Kidney epithelial cell (primary cell): Measurements from ENCODE around the gene ERC1. TPM values are rescaled to one million over a fixed set of nuclear protein-coding genes. Genes with fewer than 3 reads are reported as not detected.
"Not testable (repeated sequence)": the region's sequence is repeated elsewhere in the genome, so short reads cannot be mapped to it uniquely, and the experiment has no call there.

Experiments
- DNase-seq: peaks from one replicate; pipeline ENCODE4 v3.0.0-alpha.2; 2010; ENCODE audit warnings: low read depth
- H3K27me3 ChIP-seq: 2 replicates; pipeline ENCODE4 v1.6.0; 2011; ENCODE audit warnings: low read length; ENCODE audit not compliant: control insufficient read depth, insufficient read depth
- H3K36me3 ChIP-seq: 2 replicates; pipeline ENCODE4 v1.5.1; 2011; ENCODE audit warnings: low read length; ENCODE audit not compliant: control insufficient read depth, insufficient read depth
- H3K4me3 ChIP-seq: 2 replicates; pipeline ENCODE4 v1.5.1; 2011; ENCODE audit warnings: low read depth, mild to moderate bottlenecking, control low read depth, low read length
- total RNA-seq: library from RNA; depleted of rRNA; stranded (reverse); fragments of >200 nt; gene quantifications from 2 replicates; pipeline ENCODE4 v1.2.3, GENCODE V29; 2015
- TF ChIP-seq, protein P1 (sequence below): IDR thresholded peaks from 2 replicates; pipeline ENCODE4 v1.5.1; 2011; ENCODE audit warnings: mild to moderate bottlenecking, moderate library complexity, low read length, control low read depth, inconsistent platforms; ENCODE audit not compliant: insufficient read depth, poor library complexity, severe bottlenecking

Gene ERC1
- total RNA-seq, 1 donor from 2014 or later, result 16.4 TPM

DNA sequence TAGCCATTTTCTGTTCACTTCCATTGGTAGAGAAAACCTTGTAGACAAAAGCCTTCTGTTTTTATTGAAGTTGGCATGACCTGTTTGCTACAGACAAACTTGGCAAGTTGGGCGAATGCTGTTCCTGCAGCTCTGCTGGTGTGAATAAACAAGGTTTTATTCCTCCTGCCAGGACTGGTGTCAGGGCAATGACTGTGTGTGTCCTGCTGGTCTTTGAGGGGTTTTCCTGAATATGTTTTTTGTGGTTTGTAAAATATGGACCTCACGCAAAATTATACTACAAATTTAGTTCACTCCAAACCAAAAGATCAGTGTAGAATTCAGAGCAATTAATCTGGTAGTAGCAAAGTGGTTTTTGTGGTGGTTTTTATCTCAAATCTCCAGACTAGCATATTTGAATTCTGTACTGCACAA, 140.8 kb downstream of the ERC1 start:
- no peak for DNase-seq
- Histone ChIP-seq H3K4me3 (no peak overlapping the region), H3K36me3 (no peaks in the 10 kb centered on the region), H3K27me3 (no peaks in the 10 kb centered on the region)
- TF ChIP-seq, protein P1, sequence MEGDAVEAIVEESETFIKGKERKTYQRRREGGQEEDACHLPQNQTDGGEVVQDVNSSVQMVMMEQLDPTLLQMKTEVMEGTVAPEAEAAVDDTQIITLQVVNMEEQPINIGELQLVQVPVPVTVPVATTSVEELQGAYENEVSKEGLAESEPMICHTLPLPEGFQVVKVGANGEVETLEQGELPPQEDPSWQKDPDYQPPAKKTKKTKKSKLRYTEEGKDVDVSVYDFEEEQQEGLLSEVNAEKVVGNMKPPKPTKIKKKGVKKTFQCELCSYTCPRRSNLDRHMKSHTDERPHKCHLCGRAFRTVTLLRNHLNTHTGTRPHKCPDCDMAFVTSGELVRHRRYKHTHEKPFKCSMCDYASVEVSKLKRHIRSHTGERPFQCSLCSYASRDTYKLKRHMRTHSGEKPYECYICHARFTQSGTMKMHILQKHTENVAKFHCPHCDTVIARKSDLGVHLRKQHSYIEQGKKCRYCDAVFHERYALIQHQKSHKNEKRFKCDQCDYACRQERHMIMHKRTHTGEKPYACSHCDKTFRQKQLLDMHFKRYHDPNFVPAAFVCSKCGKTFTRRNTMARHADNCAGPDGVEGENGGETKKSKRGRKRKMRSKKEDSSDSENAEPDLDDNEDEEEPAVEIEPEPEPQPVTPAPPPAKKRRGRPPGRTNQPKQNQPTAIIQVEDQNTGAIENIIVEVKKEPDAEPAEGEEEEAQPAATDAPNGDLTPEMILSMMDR, result no peak

DNA sequence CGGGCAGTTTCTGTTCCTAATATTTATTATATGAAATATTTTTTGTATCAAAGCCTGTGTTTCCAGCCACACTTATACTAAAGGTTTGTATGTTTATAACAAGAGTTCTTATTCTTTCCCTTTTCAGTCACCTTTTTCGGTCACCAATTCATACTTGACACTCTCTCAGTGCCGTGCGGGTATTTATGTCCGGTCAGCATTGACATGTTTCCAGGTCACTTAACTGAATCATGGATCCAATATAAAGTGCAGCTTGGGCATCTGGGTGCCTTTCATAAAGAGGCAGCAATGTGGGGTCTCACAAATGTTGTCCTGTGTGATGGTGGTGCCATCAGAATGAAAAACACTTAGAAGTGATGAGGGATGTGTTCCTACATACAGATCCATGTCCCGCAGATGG, 141.3 kb downstream of the ERC1 start:
- TF ChIP-seq, protein P1, result no peak
- Histone ChIP-seq H3K27me3 (no peaks in the 10 kb centered on the region), H3K4me3 (no peak overlapping the region), H3K36me3 (no peaks in the 10 kb centered on the region)
- no peak for DNase-seq

DNA sequence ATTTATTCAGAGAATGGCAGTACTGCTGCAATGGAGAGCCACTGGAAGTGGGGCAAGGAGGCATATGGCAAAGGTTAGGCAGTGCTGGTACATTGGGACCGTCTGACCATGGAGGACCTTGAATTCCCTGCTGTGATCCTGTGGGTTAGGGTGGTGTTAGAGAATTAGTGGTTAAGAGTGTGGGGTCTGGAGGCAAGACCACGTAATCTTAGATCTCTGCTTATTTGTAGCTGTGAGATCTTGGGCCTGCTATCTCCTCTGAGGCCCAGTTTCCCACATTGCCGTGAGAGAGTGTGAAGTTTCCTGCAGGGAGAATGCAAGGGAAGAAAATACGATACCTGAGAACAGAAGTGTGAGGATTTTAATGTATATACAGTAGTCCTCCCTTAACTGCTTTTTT, 147.7 kb downstream of the ERC1 start:
- Histone ChIP-seq H3K36me3 (no peaks in the 10 kb centered on the region), H3K4me3 (no peak overlapping the region), H3K27me3 (no peaks in the 10 kb centered on the region)
- no peak for DNase-seq
- TF ChIP-seq, protein P1, result no peak

DNA sequence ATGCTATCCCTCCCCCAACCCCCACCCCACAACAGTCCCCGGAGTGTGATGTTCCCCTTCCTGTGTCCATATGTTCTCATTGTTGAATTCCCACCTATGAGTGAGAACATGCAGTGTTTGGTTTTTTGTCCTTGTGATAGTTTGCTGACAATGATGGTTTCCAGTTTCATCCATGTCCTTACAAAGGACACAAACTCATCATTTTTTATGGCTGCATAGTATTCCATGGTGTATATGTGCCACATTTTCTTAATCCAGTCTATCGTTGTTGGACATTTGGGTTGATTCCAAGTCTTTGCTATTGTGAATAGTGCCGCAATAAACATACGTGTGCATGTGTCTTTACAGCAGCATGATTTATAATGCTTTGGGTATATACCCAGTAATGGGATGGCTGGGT, 155.7 kb downstream of the ERC1 start:
- not testable (repeated sequence) for H3K4me3 ChIP-seq, H3K27me3 ChIP-seq, DNase-seq, H3K36me3 ChIP-seq

DNA sequence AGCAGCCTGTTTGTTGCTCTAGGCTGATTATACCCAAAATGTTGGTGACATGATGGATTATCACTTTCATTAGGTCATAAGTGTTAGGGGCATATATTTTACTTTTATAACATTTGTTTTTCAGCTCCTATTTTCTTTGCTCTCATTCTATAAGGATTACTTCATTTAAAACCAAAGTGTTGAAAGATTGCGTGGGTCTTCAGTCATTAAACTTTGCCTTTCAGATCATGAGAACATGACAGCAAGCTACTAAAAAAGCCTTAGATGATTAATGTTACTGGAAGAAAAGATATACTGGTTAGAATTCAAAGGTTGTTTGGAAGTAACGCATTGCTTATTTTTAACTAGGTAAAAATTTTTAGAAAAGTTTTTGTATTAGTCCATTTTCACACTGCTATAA, 156.8 kb downstream of the ERC1 start:
- Histone ChIP-seq H3K36me3 (peaks cover 1% of the 10 kb centered on the region), H3K4me3 (no peak overlapping the region), H3K27me3 (no peaks in the 10 kb centered on the region)
- DNase-seq, result no peak
- TF ChIP-seq, protein P1, result no peak

DNA sequence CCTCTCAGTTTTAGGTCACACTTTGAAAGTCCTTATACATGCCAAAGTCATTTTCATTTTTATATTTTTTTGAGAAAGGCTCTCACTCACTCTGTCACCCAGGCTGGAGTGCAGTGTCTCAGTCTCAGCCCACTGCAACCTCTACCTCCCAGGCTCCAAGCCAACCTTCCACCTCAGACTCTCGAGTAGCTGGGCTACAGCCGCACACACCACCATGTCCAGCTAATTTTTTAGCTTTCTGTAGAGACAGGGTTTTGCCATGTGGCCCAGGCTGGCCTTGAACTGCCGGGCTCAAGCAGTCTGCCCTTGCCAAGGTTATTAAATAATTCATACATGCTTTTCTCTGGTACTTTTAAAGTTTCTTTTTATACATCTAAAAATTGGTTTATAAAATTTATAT, 166.0 kb downstream of the ERC1 start:
- H3K4me3 ChIP-seq, result no peak overlapping the region
- TF ChIP-seq, protein P1, result no peak
- DNase-seq, result no peak
- no peaks in the 10 kb centered on the region for H3K36me3 ChIP-seq
- no peaks in the 10 kb centered on the region for H3K27me3 ChIP-seq
